WTC11 (cell line): Measurements from ENCODE around the gene STON2. TPM values are rescaled to one million over a fixed set of nuclear protein-coding genes. Genes with fewer than 3 reads are reported as not detected.
A peak's percentile ranks its signal among the peaks of the same experiment; 100 is the strongest.

Experiments used
- ATAC-seq: fragments of 200-7000 bp; cut with Tn5 transposase; 2 replicates; pipeline ENCODE4 v1.10.0; 2021; ENCODE audit warnings: mild to moderate bottlenecking, moderate library complexity
- CTCF ChIA-PET: fragments of 300-600 bp; sonication (Branson Sonifier 250); formaldehyde crosslinking; loops from one replicate; lab custom pipeline; 2021; ENCODE audit warnings: antibody characterized with exemption; lab: Charles Lee
- POLR2A ChIA-PET: fragments of 350-600 bp; sonication (Branson Sonifier 250); formaldehyde crosslinking; loops from one replicate; lab custom pipeline; 2021; ENCODE audit warnings: antibody characterized with exemption; lab: Charles Lee
- DNase-seq: peaks from one replicate; pipeline ENCODE4 v3.0.0; 2021; ENCODE audit warnings: low spot score
- H3K27ac Mint-ChIP-seq: 2 replicates; pipeline ENCODE4 v1.8.0; 2021; ENCODE audit warnings: mixed read lengths
- H3K27me3 Mint-ChIP-seq: 2 replicates; pipeline ENCODE4 v1.8.0; 2021; ENCODE audit warnings: low read depth, mild to moderate bottlenecking, moderate library complexity, mixed read lengths
- H3K36me3 Mint-ChIP-seq: 2 replicates; pipeline ENCODE4 v1.8.0; 2021; ENCODE audit warnings: mixed read lengths
- H3K4me1 Mint-ChIP-seq: 2 replicates; pipeline ENCODE4 v1.8.0; 2022; ENCODE audit warnings: mixed read lengths
- H3K4me3 Mint-ChIP-seq: 2 replicates; pipeline ENCODE4 v1.8.0; 2021; ENCODE audit warnings: mild to moderate bottlenecking, moderate library complexity, mixed read lengths
- H3K9me3 Mint-ChIP-seq: 2 replicates; pipeline ENCODE4 v1.8.0; 2021; ENCODE audit warnings: mixed read lengths
- ATF1 ChIP-seq: sonication (generic); formaldehyde crosslinking; IDR thresholded peaks from 2 replicates; pipeline ENCODE4 v1.8.1; 2023; ENCODE audit warnings: mild to moderate bottlenecking, moderate library complexity, missing genetic modification reagents
- ATF3 ChIP-seq: sonication (generic); formaldehyde crosslinking; conservative IDR thresholded peaks from 2 replicates; pipeline ENCODE4 v1.8.1; 2022; ENCODE audit warnings: mild to moderate bottlenecking, missing genetic modification reagents
- E2F5 ChIP-seq: sonication (generic); formaldehyde crosslinking; IDR thresholded peaks from 2 replicates; pipeline ENCODE4 v1.8.1; 2022; ENCODE audit warnings: mild to moderate bottlenecking, moderate library complexity, missing genetic modification reagents
- EMX1 ChIP-seq: fragments of 250-450 bp; sonication (Bioruptor Pico); IDR thresholded peaks from 2 replicates; pipeline ENCODE4 v1.8.0; 2021; ENCODE audit warnings: mild to moderate bottlenecking
- ETV6 ChIP-seq: sonication (generic); formaldehyde crosslinking; IDR thresholded peaks from 2 replicates; pipeline ENCODE4 v1.8.1; 2022; ENCODE audit warnings: mild to moderate bottlenecking, missing genetic modification reagents
- FOXP1 ChIP-seq: sonication (generic); formaldehyde crosslinking; IDR thresholded peaks from 2 replicates; pipeline ENCODE4 v1.8.0; 2022; ENCODE audit warnings: missing genetic modification reagents, mild to moderate bottlenecking, moderate library complexity, borderline replicate concordance
- FOXP4 ChIP-seq: sonication (generic); formaldehyde crosslinking; IDR thresholded peaks from 2 replicates; pipeline ENCODE4 v1.8.0; 2022; ENCODE audit warnings: mild to moderate bottlenecking, missing genetic modification reagents
- HMGA2 ChIP-seq: fragments of 250-450 bp; sonication (Bioruptor Pico); IDR thresholded peaks from 2 replicates; pipeline ENCODE4 v1.4.0; 2021; ENCODE audit warnings: mild to moderate bottlenecking, moderate library complexity
- IRF2 ChIP-seq: sonication (generic); formaldehyde crosslinking; IDR thresholded peaks from 2 replicates; pipeline ENCODE4 v1.8.0; 2022; ENCODE audit warnings: low read depth, missing genetic modification reagents, borderline replicate concordance
- MAX ChIP-seq: sonication (generic); formaldehyde crosslinking; IDR thresholded peaks from 2 replicates; pipeline ENCODE4 v1.8.0; 2022; ENCODE audit warnings: mild to moderate bottlenecking, missing genetic modification reagents
- NR1H2 ChIP-seq: sonication (generic); formaldehyde crosslinking; IDR thresholded peaks from 2 replicates; pipeline ENCODE4 v1.9.0; 2021; ENCODE audit warnings: mild to moderate bottlenecking, moderate library complexity, missing genetic modification reagents
- PRDM15 ChIP-seq: sonication (generic); formaldehyde crosslinking; IDR thresholded peaks from 2 replicates; pipeline ENCODE4 v1.8.0; 2022; ENCODE audit warnings: missing genetic modification reagents
- PREB ChIP-seq: sonication (generic); formaldehyde crosslinking; IDR thresholded peaks from 2 replicates; pipeline ENCODE4 v1.8.1; 2022; ENCODE audit warnings: mild to moderate bottlenecking, missing genetic modification reagents, moderate library complexity, borderline replicate concordance
- PRRX2 ChIP-seq: fragments of 250-450 bp; sonication (Bioruptor Pico); IDR thresholded peaks from 2 replicates; pipeline ENCODE4 v1.8.0; 2021; ENCODE audit warnings: mild to moderate bottlenecking
- RORB ChIP-seq: fragments of 250-450 bp; sonication (Bioruptor Pico); IDR thresholded peaks from 2 replicates; pipeline ENCODE4 v1.9.0; 2021; ENCODE audit warnings: mild to moderate bottlenecking
- SMAD3 ChIP-seq: sonication (generic); formaldehyde crosslinking; IDR thresholded peaks from 2 replicates; pipeline ENCODE4 v1.8.0; 2022; ENCODE audit warnings: missing genetic modification reagents, mild to moderate bottlenecking, borderline replicate concordance
- TCF7 ChIP-seq: sonication (generic); formaldehyde crosslinking; IDR thresholded peaks from 2 replicates; pipeline ENCODE4 v1.8.0; 2022; ENCODE audit warnings: mild to moderate bottlenecking, low read depth, missing genetic modification reagents, moderate library complexity
- ZNF121 ChIP-seq: sonication (generic); formaldehyde crosslinking; IDR thresholded peaks from 2 replicates; pipeline ENCODE4 v1.8.0; 2023; ENCODE audit warnings: missing genetic modification reagents
- ZNF232 ChIP-seq: sonication (generic); formaldehyde crosslinking; IDR thresholded peaks from 2 replicates; pipeline ENCODE4 v1.8.0; 2022; ENCODE audit warnings: mild to moderate bottlenecking, missing genetic modification reagents
- ZNF263 ChIP-seq: sonication (generic); formaldehyde crosslinking; IDR thresholded peaks from 2 replicates; pipeline ENCODE4 v1.8.1; 2022; ENCODE audit warnings: low read depth, mild to moderate bottlenecking, moderate library complexity, missing genetic modification reagents
- ZNF416 ChIP-seq: fragments of 250-450 bp; sonication (Bioruptor Pico); IDR thresholded peaks from 2 replicates; pipeline ENCODE4 v1.9.0; 2021; ENCODE audit warnings: mild to moderate bottlenecking, inconsistent platforms
- ZNF423 ChIP-seq: fragments of 250-450 bp; sonication (Bioruptor Pico); IDR thresholded peaks from 2 replicates; pipeline ENCODE4 v2.1.2; 2022; ENCODE audit warnings: mild to moderate bottlenecking, moderate library complexity
- ZNF425 ChIP-seq: fragments of 250-450 bp; sonication (Bioruptor Pico); conservative IDR thresholded peaks from 2 replicates; pipeline ENCODE4 v1.9.0; 2021; ENCODE audit warnings: mild to moderate bottlenecking
- ZNF512 ChIP-seq: sonication (generic); formaldehyde crosslinking; IDR thresholded peaks from 2 replicates; pipeline ENCODE4 v1.8.1; 2022; ENCODE audit warnings: missing genetic modification reagents, borderline replicate concordance
- total RNA-seq: library from RNA; stranded (reverse); gene quantifications from 3 replicates; pipeline ENCODE4 v1.2.3, GENCODE V29; 2021

STON2 gene
- total RNA-seq, 1 experiment from 2014 or later, result 69.2 TPM

- TF ChIP-seq ZNF232 (no peak), ZNF121 (CRISPR knock-in tag) (no peak), MAX (CRISPR knock-in tag) (no peak), ZNF416 (no peak), PRRX2 (CRISPR knock-in tag) (no peak), PREB (CRISPR knock-in tag) (no peak), ZNF263 (CRISPR knock-in tag) (no peak), E2F5 (CRISPR knock-in tag) (no peak), HMGA2 (CRISPR knock-in tag) (no peak), FOXP1 (CRISPR knock-in tag) (no peak)
These were observed 89.5 kb downstream of the STON2 start (continued) for GRCh38 chr14:81310606-81311005.

- H3K4me1 Mint-ChIP-seq, result peaks cover 75% of the 10 kb centered on the region
- no peak for DNase-seq
- no peak overlapping the region for H3K4me3 Mint-ChIP-seq
- ChIA-PET POLR2A (interaction anchor here (0.5 kb wide), 1 partner anchor 100 kb away, joined by 3 read pairs; no protein-coding TSS in a partner anchor), CTCF (interaction anchor here (1.3 to 1.4 kb wide), 2 partner anchors 40 to 44 kb away, joined by 3 to 4 read pairs; no protein-coding TSS in a partner anchor)
- no peaks in the 10 kb centered on the region for H3K36me3 Mint-ChIP-seq
- H3K9me3 Mint-ChIP-seq, result no peaks in the 10 kb centered on the region
- peak overlapping the region; percentile 6; the same call in 1 of the 2 replicates for H3K27ac Mint-ChIP-seq
- H3K27me3 Mint-ChIP-seq, result no peaks in the 10 kb centered on the region
- ATAC-seq, result no peak
- TF ChIP-seq ZNF416, result no peak
- TF ChIP-seq IRF2, result no peak
- TF ChIP-seq ATF3 (CRISPR knock-in tag), result no peak
- no peak for TF ChIP-seq ETV6 (CRISPR knock-in tag)
- no peak for TF ChIP-seq PRDM15 (CRISPR knock-in tag)
- no peak for TF ChIP-seq NR1H2 (CRISPR knock-in tag)
- TF ChIP-seq ZNF423, result no peak
- TF ChIP-seq FOXP4, result no peak
- no peak for TF ChIP-seq SMAD3 (CRISPR knock-in tag)
- no peak for TF ChIP-seq ZNF263 (CRISPR knock-in tag)
- no peak for TF ChIP-seq ZNF512
- no peak for TF ChIP-seq ATF1
- TF ChIP-seq RORB (CRISPR knock-in tag), result no peak
- TF ChIP-seq PRRX2 (CRISPR knock-in tag), result no peak
- TF ChIP-seq ZNF425 (CRISPR knock-in tag), result no peak
- TF ChIP-seq TCF7 (CRISPR knock-in tag), result no peak
- no peak for TF ChIP-seq EMX1
These were observed 90.6 kb downstream of the STON2 start for GRCh38 chr14:81309511-81309910.
